HG02943 (cell line): Measurements from ENCODE around the gene REEP3.
"Not testable (repeated sequence)": the region's sequence is repeated elsewhere in the genome, so short reads cannot be mapped to it uniquely, and the experiment has no call there.

Source experiments
- ATAC-seq: cut with Tn5 transposase; IDR thresholded peaks from one replicate; pipeline ENCODE4 v1.9.1; 2021; ENCODE audit warnings: mild to moderate bottlenecking, low read depth, moderate library complexity; ENCODE audit not compliant: unreplicated experiment

The REEP3 gene

GRCh38 chr10:63653747-63654146 is 132.5 kb downstream of the REEP3 start:
- ATAC-seq, result no peak

GRCh38 chr10:63657761-63658160 is 136.6 kb downstream of the REEP3 start:
- ATAC-seq, result no peak

GRCh38 chr10:63660941-63661340 is 139.7 kb downstream of the REEP3 start:
- not testable (repeated sequence) for ATAC-seq

GRCh38 chr10:63661347-63661746 is 140.1 kb downstream of the REEP3 start:
- ATAC-seq, result no peak

DNA sequence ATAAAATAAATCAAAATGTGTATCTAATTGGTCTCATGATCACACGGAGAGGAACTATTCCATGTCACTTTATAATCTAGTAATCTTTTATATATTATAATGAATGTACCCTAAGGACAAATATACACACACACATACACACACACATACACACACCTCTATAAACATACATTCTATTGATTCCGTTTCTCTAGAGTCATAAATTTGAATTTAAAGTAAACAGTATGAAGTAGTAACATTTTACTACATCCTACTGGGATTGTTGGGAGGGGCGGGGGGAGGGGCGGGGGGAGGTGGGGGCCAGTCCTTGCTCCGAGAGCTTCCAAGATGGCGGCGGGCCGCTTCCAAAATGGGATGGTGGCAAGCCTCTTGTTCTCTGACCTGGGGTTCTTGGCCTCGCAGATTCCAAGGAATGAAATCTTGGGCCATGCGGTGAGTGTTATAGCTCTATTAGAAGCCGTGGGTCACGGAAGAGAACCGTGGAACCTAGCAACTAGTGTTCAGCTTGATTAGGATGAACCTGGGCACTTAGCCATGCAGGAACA is 143.2 kb downstream of the REEP3 start:
- no peak for ATAC-seq

- ATAC-seq, result not testable (repeated sequence)
Measured at GRCh38 chr10:63665006-63665580, 143.9 kb downstream of the REEP3 start.

DNA sequence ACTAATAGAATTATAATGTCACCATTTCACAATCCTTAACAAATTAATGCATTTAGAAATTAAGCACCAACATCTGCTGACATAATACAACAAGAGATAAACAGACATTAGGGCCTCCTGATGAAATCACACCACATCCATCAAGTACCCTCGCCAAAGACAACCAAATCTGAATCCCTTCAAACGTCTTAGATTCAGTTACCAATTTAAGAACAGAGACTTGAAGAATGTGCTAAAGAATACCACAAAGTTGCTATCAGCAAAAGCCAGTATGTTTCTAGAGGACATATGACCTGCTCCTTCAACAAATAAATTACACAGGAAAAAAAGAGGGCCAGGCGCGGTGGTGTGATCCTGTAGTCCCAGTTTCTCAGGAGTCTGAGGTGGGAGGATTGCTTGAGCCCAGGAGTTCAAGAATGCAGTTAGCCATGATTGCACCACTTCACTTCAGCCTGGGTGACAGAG is 144.5 kb downstream of the REEP3 start:
- ATAC-seq, result no peak

GRCh38 chr10:63666836-63667383 is 145.7 kb downstream of the REEP3 start:
- ATAC-seq, result no peak

DNA sequence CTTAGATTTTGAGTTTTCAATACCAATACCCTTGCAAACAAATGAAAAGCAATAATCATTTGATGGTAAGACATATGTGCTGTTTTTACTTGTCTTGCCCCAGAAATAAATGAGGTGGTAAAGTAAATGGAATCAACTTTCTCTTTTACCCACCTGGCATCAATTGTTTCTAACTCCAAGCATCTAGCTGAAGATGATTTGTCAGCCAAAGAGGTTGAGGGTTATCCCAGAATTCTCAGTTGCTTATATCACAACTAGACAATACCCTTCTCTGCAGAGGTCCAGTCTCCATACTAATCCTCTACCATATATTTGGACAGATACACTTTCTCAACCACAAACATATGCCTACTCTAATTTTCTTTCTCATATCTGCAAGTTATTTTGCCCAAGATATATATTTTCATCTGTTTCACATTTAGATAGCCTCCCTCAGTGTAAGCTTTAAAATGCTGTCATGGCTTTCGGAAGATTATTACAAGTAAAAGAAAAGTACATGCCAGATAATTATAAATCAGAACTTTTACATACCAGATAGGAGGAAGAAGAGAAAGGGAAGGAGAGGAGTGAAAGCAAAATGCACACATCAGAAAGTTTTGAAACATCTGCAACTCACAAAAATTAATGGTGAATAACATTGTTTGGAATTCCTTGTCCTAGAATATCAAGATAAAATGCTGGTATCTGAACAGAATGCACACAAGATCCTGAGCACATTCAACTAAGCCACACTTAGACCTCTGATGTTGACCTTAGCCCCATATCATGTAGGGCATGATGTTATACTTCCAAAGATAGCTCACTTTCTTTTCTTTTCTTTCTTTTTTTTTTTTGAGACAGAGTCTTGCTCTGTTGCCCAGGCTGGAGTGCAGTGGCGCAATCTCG is 146.6 kb downstream of the REEP3 start:
- ATAC-seq, result no peak

DNA sequence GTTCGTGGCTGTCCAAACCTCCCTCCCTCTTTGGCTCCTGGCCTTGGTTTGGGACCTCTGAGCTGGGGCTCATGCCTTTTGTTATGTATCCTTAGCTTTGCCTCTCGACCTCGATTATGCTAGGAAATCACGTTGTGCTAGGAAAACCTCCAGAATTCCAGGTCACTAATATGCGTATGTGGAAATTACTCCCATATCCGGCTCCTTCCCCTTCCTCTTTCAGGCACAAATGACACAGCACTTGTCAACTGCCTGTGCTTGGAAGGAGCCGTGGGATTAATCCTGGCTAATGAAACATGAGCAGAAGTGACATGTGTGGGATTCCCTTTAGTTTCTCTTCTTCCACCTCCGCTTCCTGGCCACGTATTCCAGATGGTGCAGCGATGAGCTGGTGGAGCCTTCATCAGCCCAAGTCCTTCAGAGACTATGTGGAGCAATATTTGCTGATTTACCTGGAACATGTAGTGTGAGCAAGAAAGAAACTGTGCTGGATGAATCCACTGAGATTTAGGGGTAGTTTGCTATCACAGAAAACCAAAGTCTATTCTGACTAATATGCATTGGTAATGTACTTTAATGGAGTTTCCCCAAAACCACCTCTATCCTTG is 149.2 kb downstream of the REEP3 start:
- no peak for ATAC-seq

DNA sequence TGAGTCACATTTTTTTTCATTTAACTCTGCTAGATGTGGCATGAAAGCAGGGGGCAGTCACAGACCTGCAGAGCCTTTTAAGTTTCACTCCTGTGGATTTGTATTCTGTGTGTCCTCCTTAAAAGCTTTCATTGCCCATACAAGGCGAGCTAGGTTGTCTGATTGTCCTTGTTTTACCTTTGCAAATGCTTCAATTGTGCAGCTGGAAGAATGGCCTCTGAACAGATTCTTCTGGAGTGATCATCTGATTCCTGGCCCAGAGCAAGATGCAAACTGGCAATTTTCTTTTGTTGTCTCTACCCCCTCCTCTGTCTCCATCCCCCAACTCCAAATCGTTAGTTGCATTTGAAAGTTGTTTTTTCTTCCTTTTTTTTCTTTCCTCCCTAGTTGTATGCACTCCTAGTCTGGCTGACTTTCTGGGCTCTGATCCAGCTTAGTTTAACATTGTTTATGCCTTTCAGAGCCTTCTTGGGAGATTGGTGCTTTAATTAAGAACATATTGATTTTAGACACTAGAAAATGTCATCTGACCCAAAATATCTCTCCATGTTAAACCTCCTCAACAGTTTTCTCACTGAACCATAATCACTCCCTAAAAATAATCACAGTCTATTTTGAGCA is 150.2 kb downstream of the REEP3 start:
- ATAC-seq, result no peak

DNA sequence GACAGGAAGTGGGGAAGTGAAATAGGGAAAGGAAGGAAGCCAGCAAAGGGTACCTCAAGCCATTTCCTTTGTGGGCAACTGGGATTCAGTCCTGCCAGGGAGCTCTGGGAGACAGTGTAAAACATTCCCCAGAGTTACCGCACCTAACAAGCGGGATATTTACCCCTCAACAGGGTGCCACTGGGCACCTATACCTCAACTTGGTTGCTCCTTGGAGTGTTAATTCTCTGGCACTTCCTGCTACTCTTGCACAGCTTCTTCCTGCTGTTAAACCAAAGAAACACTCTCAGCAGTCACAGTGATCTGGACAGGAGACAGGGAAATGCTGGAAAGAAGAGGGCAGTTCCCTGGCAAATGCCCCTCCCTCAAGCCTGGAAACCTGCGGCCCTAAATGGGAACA is 151.3 kb downstream of the REEP3 start:
- no peak for ATAC-seq

- ATAC-seq, result no peak
Measured at GRCh38 chr10:63673246-63673645, 152.0 kb downstream of the REEP3 start.

- ATAC-seq, result no peak
Measured at GRCh38 chr10:63673846-63674245, 152.6 kb downstream of the REEP3 start.
